NCI-H460 (cell line): ENCODE data around the gene TBC1D13. TPM values are rescaled to one million over a fixed set of nuclear protein-coding genes. Genes with fewer than 3 reads are reported as not detected.
"Not testable (repeated sequence)": the region's sequence is repeated elsewhere in the genome, so short reads cannot be mapped to it uniquely, and the experiment has no call there.

ENCODE experiments used
- DNase-seq: peaks from one replicate; pipeline ENCODE4 v3.0.0-alpha.2; 2016; ENCODE audit warnings: low read depth; ENCODE audit errors: extremely low read depth
- polyA plus RNA-seq: library from polyadenylated mRNA; depleted of rRNA; stranded (reverse); fragments of >200 nt; gene quantifications from 2 replicates; pipeline ENCODE4 v1.2.3, GENCODE V29; 2014; cell fraction: nucleus; rRNA removed
- total RNA-seq: library from RNA; depleted of rRNA; stranded (reverse); fragments of >200 nt; shearing (Covaris generic); gene quantifications from 2 replicates; pipeline ENCODE4 v1.2.3, GENCODE V29; 2014; rRNA removed

TBC1D13 gene
- 12.9 and 13.5 TPM in 2 replicates for total RNA-seq
- polyA plus RNA-seq = 31.9 and 54.7 TPM in 2 replicates

GRCh38 chr9:128786681-128787601 is at the start of gene TBC1D13:
TSS of gene TBC1D13 (plus strand) at chr9:128787253. CDS start at chr9:128787354, 101 bp downstream.
- DNase-seq = peak; percentile 77

- no peak for DNase-seq
Observed at GRCh38 chr9:128742401-128742800, 44.7 kb upstream of the TBC1D13 start.

DNA sequence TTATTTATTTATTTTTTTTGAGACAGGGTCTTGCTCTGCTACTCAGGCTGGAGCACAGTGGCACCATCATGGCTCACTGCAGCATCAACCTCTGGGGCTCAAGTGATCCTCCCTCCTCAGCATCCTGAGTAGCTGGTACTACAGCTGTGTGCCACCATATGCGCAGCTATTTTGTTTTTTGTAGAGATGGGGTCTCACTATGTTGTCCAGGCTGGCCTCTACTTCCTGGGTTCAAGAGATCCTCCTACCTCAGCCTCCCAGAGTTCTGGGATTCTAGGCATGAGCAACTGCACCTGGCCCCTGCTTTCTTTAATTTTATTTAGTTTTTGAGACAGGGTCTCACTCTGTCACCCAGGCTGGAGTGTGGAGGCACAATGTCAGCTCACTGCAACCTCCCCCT is 43.6 kb upstream of the TBC1D13 start:
- DNase-seq = no peak

GRCh38 chr9:128747241-128747640 is 39.8 kb upstream of the TBC1D13 start:
- DNase-seq = no peak

GRCh38 chr9:128750926-128751595 is 36.0 kb upstream of the TBC1D13 start:
- DNase-seq = no peak

DNA sequence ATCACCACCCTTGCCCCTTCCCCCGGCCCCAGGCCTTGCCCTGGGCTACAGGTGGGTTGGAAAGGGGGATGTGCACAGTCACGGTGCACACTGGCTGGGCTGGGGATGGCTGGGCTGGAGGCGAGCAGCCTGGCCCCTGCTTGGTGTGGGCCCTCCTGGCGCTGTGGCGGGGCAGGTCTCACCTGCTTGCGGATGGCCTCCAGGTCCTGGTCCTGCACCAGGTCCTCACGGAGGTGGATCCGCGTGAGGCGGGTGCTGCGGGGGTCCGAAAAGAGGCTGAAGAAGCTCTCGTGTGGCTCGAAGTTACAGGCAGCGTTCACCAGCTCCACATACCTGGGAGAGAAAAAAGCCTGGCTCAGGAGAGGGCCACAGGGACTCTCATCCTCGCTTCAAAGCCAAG is 33.4 kb upstream of the TBC1D13 start:
- DNase-seq = no peak

GRCh38 chr9:128757602-128758001 is 29.5 kb upstream of the TBC1D13 start:
- DNase-seq = no peak

DNA sequence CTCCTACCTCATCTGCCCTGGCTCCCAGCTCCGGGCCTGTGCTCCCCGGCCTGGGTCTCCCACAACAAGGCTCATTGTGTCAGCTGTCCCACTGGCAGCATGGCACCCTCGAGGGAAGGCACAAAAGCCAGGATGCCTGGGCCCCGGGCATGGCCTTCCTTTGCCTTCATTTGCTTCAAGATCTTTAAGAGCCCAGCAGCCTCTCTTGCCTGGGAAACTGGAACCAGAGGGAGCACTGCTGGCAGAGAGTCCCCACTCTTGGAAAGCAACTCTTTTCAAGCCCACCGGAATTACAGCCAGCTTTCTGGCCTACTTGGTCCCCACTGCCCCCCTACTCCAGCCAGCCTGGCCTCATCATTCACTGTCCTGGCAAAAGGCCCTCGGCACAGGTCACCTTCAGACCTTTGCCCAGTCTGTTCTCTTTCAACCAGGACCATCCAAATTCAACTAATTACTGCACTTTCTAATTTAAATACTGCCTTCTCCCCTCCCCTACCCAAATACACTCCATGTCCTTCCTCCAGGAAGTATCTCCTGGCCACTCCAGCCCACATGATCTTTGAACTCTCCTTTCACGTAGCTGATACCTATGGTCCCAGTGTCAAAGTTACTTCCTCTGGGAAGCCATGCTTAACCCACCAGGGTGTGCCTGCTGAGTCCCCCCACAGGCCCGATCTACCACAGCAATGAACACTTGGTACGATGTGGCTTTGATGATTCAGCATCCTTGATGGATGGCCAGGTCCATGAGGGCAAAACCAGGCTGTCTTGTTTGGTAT is 24.2 kb upstream of the TBC1D13 start:
- DNase-seq = no peak

DNA sequence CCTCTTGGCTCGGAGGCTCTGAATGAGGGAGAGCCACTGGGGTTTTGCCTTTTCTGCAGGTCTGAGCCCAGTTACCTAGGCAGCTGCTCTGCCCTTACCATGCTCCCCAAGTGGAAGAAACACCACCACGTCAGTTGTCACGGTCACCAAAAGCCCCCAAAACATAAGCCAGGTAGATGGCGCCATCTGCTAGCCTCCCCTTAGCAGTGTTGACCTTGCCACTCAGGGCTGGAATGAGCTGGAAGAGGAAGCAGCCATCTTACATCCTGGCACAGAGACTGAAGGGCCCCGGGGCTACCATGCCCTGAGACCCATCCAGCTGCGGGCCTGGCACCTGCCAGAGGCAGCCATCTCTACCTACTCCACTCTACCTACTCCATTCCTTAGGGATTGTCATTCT is 22.7 kb upstream of the TBC1D13 start:
- DNase-seq = no peak

- no peak for DNase-seq
Observed at GRCh38 chr9:128765499-128765898, 21.6 kb upstream of the TBC1D13 start.

- DNase-seq = no peak
Observed at GRCh38 chr9:128768606-128769005, 18.4 kb upstream of the TBC1D13 start.

DNA sequence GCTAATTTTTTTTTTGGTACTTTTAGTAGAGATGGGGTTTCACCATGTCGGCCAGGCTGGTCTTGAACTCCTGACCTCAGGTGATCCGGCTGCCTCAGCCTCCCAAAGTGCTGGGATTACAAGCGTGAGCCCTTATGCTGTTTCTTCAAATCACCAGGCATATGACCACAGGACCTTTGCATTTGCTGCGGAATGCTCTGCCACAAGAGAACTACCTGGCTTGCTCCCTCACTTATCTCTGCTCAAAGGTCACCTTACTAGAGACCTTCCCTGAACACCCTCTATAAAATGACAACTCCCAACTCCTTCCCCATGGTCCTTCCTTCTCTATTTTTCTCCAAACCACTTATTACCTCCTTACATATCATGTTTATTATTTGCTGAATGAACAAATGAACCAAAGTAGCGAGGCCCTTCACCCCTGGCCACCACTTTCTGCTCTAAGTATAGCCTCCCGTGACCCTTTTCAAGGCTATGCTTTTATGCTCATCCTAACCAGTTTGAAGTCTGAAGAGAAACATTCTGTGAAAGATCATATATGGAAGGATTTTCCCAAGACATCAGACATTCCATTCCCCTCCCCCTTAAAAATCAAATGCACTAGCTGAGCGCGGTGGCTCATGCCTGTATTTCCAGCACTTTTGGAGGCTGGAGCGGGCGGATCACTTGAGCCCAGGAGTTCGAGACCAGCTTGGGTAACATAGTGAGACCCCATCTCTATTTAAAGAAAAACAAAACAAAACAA is 16.6 kb upstream of the TBC1D13 start:
- DNase-seq = no peak

DNA sequence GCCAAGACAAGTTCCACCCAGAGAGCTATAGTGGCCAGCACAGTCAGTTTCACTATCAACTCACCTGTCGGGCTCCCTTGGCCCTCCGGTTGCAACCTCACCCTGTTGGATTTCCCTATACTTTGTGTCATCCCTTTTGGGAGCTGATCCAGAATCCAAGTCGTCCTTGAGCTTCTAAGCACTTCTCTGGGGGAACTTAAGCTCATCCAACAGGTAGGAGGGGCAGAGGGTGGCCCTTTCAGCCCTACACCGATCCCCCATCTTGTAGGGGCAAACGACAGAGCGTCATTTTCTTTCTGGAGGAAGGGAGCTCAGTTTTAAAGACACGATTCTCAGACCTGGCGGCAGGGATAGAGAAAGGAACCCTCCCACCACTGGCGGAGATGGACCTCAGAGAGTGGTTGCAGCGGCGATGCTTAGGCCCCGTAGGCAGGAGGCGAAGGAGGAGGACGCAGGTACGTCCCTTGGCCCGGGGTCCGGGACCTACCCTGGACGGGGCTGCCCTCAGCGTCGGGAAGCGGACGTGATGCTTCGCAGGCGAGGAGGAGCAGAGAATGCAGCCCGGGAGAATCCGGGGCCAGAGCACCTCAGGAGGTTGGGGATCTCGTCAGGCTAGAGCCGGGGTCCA is 15.8 kb upstream of the TBC1D13 start:
- no peak for DNase-seq

GRCh38 chr9:128771745-128772519 is 15.1 kb upstream of the TBC1D13 start, which contains the start of gene ZER1:
TSS of gene ZER1 (minus strand) at chr9:128771927. CDS start at chr9:128755565, 16,362 bp downstream.
- peak; percentile 84 for DNase-seq

DNA sequence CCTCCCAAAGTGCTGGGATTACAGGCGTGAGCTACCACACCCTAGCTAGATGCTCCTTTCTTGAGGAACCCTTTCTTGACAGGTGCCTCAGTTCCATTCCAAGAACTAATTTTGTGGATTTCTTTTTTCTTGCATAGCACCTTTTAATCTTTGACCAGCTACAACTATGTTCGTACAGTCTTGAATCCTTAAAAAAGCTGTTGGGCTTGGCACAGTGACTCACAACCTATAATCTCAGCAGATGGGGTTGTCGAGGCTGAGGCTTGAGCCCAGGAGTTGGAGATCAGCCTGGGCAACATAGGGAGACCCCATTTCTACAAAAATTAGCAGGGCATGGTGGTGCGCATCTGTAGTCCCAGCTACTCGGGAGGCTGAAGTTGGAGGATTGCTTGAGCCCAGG is 14.0 kb upstream of the TBC1D13 start:
- no peak for DNase-seq

DNA sequence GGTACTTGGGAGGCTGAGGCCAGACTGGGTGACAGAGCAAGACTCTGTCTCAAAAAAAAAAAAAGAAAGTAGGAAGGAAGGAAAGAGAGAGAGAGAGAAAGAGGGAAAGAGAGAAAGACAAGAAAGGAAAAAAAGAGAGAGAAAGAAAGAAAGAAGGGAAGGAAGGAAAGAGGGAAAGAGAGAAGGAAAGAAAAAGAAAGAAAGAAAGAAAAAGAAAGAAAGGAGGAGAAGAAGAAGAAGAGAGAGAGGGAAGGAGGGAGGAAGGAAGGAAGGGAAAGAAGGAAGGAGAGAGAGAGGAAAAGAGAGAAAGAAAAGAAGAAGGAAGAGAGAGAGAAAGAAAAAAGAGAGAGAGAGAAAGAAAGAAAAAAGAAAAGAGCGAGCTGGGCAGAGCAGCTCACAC is 12.2 kb upstream of the TBC1D13 start:
- no peak for DNase-seq

DNA sequence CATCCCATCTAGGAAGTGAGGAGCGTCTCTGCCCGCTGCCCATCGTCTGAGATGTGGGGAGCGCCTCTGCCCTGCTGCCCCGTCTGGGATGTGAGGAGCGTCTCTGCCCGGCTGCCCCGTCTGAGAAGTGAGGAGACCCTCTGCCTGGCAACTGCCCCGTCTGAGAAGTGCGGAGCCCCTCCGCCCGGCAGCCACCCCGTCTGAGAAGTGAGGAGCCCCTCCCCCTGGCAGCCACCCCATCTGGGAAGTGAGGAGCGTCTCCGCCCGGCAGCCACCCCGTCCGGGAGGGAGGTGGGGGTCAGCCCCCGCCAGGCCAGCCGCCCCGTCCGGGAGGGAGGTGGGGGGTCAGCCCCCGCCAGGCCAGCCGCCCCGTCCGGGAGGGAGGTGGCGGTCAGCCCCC is 7.0 kb upstream of the TBC1D13 start:
- not testable (repeated sequence) for DNase-seq

- no peak for DNase-seq
Observed at GRCh38 chr9:128781187-128782070, 5.6 kb upstream of the TBC1D13 start.
